GM12872 (cell line): ENCODE data around the gene ABHD10.

ENCODE experiments used
- CTCF ChIP-seq: IDR thresholded peaks from 3 replicates; pipeline ENCODE4 v1.5.1; 2011; ENCODE audit warnings: low read depth, mild to moderate bottlenecking, low read length, moderate library complexity; ENCODE audit not compliant: insufficient read depth

ABHD10 gene

DNA sequence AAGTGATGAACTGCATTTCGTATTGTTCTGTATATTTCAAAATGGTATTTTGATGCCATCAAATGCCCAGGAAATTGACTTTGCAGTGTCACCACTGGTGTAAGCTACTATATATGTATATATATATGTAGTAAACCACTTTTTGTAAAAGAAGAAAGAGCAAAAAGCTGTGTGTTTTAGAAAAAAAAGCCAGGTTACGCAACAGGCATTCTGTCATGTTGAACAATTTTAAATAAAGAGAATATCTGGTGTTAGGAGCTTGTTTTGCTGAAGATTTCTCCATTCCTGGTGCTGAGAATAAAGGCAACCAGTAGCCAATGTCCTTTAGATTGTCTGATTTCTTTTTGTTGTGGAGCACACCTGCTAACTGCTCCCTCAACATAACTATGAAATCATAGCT, 3.7 kb upstream of the ABHD10 start:
- no peak for TF ChIP-seq CTCF

DNA sequence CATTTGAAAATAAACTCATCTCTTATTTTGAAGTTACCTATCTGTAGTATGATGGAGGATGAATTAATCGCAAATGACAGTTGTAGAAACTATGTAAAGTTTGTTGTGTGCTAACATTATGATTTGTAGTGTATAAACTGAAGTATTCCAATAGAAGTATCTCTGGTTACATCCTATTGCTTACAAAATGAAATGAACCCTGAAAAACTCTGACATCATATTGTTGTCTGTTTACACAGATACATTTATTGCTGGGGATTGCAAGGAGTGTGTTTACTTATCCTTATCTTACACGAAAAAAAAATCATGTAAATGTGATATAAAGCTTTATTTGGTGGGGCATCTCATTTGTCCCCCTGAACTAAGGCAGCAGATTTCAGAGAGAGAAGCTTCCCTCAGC, 2.6 kb upstream of the ABHD10 start:
- TF ChIP-seq CTCF: no peak

DNA sequence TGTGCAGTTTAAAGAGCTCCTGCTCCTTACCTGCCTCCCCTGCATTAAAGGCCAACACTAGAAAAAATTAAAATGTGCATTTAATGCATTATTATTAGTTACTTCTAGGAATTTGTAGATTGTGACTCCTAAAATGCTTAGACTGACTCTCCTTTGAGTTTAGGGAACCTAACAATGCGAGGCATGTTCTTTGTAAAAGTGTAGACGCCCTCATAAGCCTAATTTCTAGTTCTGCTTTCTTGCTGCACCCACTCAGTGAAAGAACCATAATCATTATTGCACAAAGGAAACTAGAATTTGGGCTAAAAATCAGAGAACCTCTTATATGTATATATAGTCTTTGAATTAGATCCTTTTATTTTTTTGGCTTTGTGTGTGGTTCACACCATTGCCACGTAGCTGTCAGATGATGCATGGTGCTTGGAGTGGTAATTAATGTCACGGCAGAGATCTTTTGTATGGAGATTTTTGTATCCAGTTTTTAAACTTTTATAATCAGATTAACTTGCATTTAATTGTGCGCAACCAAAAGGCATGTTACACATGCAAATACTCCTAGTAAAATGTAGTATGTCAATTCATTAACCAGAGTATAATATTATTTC, 710 bp downstream of the ABHD10 start:
- no peak for TF ChIP-seq CTCF

DNA sequence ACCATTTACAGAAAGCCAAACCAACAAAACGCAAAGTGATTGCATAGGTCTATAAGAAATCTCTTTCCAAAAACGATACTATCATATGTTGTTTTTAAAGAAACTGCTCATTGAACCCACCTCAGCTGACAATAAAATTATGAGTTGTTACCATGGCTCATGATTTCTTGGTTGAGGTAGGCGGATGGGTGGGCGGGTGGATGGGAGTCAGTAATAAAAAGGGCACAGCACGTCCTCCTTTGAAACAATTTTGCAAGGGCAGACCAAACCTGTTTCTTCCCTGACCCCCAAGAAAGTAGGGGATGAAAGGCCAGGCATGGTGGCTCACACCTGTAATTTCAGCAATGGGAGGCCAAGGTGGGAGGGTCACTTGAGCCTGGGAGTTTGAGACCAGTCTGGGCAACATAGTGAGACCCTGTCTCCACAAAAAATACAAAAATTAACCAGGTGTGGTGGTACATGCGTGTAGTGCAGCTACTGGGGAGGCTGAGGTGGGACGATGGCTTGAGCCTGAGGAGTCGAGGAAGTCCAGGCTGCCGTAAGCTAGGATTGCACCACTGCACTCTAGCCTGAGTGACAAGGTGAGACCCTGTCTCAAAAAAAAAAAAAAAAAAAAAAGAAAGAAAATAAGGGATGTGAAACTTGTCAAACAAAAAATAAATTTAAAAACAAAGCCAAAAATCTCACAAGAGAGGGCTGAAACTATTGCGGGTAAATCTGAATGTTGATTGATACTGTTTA, 2.1 kb downstream of the ABHD10 start:
- TF ChIP-seq CTCF: no peak

- no peak for TF ChIP-seq CTCF
These were observed 2.6 kb downstream of the ABHD10 start for GRCh38 chr3:111981457-111981763.

GRCh38 chr3:111984636-111985298, 5.9 kb downstream of the ABHD10 start:
- no peak for TF ChIP-seq CTCF

- TF ChIP-seq CTCF: no peak
These were observed 8.0 kb downstream of the ABHD10 start for GRCh38 chr3:111986800-111987199.
